HepG2 (cell line): Measurements from ENCODE around the gene SPI1. TPM values are rescaled to one million over a fixed set of nuclear protein-coding genes. Genes with fewer than 3 reads are reported as not detected.

ENCODE experiments used
- E2F5 ChIP-seq: sonication (generic); formaldehyde crosslinking; conservative IDR thresholded peaks from 2 replicates; pipeline ENCODE4 v1.4.0; 2020; ENCODE audit warnings: missing genetic modification reagents
- ELF3 ChIP-seq: IDR thresholded peaks from 2 replicates; pipeline ENCODE4 v1.6.1; 2016; ENCODE audit warnings: missing genetic modification reagents, missing compliant biosample characterization
- TSC22D2 ChIP-seq: sonication (generic); formaldehyde crosslinking; IDR thresholded peaks from 2 replicates; pipeline ENCODE4 v1.5.1; 2020; ENCODE audit warnings: missing genetic modification reagents, mild to moderate bottlenecking, borderline replicate concordance
- ZNF501 ChIP-seq: sonication (generic); formaldehyde crosslinking; IDR thresholded peaks from 2 replicates; pipeline ENCODE4 v1.5.1; 2020; ENCODE audit warnings: mild to moderate bottlenecking, moderate library complexity, missing genetic modification reagents
- ZNF768 ChIP-seq: sonication (generic); formaldehyde crosslinking; IDR thresholded peaks from 2 replicates; pipeline ENCODE4 v1.4.0; 2020; ENCODE audit warnings: missing genetic modification reagents
- ZSCAN22 ChIP-seq: sonication (generic); formaldehyde crosslinking; IDR thresholded peaks from 2 replicates; pipeline ENCODE4 v1.4.0; 2020; ENCODE audit warnings: mild to moderate bottlenecking, missing genetic modification reagents
- polyA plus RNA-seq, 8 experiments: library from polyadenylated mRNA; depleted of rRNA in 3 of 8; stranded (reverse) in 7 of 8; unstranded in 1 of 8; fragments of >200 nt; fragmentation: Illumina TruSeq in 4 of 8; extraction: Trizol in 4 of 8; gene quantifications; 2 replicates each; pipeline versions ENCODE4 v1.2.1 to v1.2.3, GENCODE V29; 2011 to 2016; ENCODE audit warnings: low read depth in 4 of 8, missing spikeins in 1 of 8, mixed read lengths in 1 of 8; ENCODE audit not compliant: insufficient read depth in 1 of 8
- total RNA-seq, 5 experiments: library from RNA; depleted of rRNA; stranded (reverse); fragments of >200 nt; fragmentation: Illumina TruSeq; extraction: Trizol; gene quantifications; 2 replicates each; pipeline ENCODE4 v1.2.3, GENCODE V29; 2016; ENCODE audit warnings: low read depth in 1 of 5
- TF ChIP-seq, protein P1 (sequence below): sonication (generic); formaldehyde crosslinking; IDR thresholded peaks from 2 replicates; pipeline ENCODE4 v1.5.0; 2020; ENCODE audit warnings: missing genetic modification reagents
- TF ChIP-seq, protein P2 (sequence below): sonication (generic); formaldehyde crosslinking; IDR thresholded peaks from 2 replicates; pipeline ENCODE4 v1.5.0; 2020; ENCODE audit warnings: mild to moderate bottlenecking, missing genetic modification reagents, borderline replicate concordance
- TF ChIP-seq, protein P3 (sequence below), 2 experiments: fragments of 450-650 bp in 1 of 2; sonication (generic) in 1 of 2; formaldehyde crosslinking in 1 of 2; IDR thresholded peaks; 2 replicates each; pipeline versions ENCODE4 v1.6.1 to v1.8.0; 2016 to 2022; ENCODE audit warnings: antibody characterized with exemption in 1 of 2, mild to moderate bottlenecking in 1 of 2, missing genetic modification reagents in 1 of 2
- TF ChIP-seq, protein P4 (sequence below): sonication (generic); formaldehyde crosslinking; IDR thresholded peaks from 2 replicates; pipeline ENCODE4 v1.4.0; 2020; ENCODE audit warnings: missing genetic modification reagents; ENCODE audit errors: not compliant biosample characterization
- TF ChIP-seq, protein P5 (sequence below): sonication (generic); formaldehyde crosslinking; IDR thresholded peaks from 2 replicates; pipeline ENCODE4 v1.8.1; 2023; ENCODE audit warnings: mild to moderate bottlenecking, missing genetic modification reagents

SPI1 gene
- total and polyA plus RNA-seq, 2 of the 13 experiments (the other 11 are each of a cell fraction or from before 2014, with no cell fraction given) = not detected

GRCh38 chr11:47355283-47356128 is 22.8 kb downstream of the SPI1 start (continued):
- TF ChIP-seq, protein P1, sequence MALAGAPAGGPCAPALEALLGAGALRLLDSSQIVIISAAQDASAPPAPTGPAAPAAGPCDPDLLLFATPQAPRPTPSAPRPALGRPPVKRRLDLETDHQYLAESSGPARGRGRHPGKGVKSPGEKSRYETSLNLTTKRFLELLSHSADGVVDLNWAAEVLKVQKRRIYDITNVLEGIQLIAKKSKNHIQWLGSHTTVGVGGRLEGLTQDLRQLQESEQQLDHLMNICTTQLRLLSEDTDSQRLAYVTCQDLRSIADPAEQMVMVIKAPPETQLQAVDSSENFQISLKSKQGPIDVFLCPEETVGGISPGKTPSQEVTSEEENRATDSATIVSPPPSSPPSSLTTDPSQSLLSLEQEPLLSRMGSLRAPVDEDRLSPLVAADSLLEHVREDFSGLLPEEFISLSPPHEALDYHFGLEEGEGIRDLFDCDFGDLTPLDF (CRISPR knock-in tag) = no peak
- TF ChIP-seq, protein P2, sequence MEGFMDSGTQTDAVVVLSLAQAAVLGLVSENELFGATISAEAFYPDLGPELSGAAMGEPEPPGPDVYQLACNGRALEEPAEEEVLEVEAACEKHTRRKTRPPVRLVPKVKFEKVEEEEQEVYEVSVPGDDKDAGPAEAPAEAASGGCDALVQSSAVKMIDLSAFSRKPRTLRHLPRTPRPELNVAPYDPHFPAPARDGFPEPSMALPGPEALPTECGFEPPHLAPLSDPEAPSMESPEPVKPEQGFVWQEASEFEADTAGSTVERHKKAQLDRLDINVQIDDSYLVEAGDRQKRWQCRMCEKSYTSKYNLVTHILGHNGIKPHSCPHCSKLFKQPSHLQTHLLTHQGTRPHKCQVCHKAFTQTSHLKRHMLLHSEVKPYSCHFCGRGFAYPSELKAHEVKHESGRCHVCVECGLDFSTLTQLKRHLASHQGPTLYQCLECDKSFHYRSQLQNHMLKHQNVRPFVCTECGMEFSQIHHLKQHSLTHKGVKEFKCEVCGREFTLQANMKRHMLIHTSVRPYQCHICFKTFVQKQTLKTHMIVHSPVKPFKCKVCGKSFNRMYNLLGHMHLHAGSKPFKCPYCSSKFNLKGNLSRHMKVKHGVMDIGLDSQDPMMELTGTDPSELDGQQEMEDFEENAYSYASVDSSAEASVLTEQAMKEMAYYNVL = peak; percentile 49; the same call in 1 of the 2 replicates
- TF ChIP-seq ZNF768 (CRISPR knock-in tag) = peak; percentile 71
- no peak for TF ChIP-seq ZNF501 (CRISPR knock-in tag)
- TF ChIP-seq, protein P3, sequence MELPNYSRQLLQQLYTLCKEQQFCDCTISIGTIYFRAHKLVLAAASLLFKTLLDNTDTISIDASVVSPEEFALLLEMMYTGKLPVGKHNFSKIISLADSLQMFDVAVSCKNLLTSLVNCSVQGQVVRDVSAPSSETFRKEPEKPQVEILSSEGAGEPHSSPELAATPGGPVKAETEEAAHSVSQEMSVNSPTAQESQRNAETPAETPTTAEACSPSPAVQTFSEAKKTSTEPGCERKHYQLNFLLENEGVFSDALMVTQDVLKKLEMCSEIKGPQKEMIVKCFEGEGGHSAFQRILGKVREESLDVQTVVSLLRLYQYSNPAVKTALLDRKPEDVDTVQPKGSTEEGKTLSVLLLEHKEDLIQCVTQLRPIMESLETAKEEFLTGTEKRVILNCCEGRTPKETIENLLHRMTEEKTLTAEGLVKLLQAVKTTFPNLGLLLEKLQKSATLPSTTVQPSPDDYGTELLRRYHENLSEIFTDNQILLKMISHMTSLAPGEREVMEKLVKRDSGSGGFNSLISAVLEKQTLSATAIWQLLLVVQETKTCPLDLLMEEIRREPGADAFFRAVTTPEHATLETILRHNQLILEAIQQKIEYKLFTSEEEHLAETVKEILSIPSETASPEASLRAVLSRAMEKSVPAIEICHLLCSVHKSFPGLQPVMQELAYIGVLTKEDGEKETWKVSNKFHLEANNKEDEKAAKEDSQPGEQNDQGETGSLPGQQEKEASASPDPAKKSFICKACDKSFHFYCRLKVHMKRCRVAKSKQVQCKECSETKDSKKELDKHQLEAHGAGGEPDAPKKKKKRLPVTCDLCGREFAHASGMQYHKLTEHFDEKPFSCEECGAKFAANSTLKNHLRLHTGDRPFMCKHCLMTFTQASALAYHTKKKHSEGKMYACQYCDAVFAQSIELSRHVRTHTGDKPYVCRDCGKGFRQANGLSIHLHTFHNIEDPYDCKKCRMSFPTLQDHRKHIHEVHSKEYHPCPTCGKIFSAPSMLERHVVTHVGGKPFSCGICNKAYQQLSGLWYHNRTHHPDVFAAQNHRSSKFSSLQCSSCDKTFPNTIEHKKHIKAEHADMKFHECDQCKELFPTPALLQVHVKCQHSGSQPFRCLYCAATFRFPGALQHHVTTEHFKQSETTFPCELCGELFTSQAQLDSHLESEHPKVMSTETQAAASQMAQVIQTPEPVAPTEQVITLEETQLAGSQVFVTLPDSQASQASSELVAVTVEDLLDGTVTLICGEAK (IDR thresholded peaks at IDR 0.05) = no peak
- TF ChIP-seq, protein P3 (CRISPR knock-in tag; IDR thresholded peaks at IDR 0.05) = no peak
- TF ChIP-seq ELF3 (CRISPR knock-in tag) = peak; percentile 70
- TF ChIP-seq, protein P4, sequence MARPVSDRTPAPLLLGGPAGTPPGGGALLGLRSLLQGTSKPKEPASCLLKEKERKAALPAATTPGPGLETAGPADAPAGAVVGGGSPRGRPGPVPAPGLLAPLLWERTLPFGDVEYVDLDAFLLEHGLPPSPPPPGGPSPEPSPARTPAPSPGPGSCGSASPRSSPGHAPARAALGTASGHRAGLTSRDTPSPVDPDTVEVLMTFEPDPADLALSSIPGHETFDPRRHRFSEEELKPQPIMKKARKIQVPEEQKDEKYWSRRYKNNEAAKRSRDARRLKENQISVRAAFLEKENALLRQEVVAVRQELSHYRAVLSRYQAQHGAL (CRISPR knock-in tag) = no peak
- TF ChIP-seq, protein P5, sequence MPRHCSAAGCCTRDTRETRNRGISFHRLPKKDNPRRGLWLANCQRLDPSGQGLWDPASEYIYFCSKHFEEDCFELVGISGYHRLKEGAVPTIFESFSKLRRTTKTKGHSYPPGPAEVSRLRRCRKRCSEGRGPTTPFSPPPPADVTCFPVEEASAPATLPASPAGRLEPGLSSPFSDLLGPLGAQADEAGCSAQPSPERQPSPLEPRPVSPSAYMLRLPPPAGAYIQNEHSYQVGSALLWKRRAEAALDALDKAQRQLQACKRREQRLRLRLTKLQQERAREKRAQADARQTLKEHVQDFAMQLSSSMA (CRISPR knock-in tag) = no peak
- TF ChIP-seq TSC22D2 (CRISPR knock-in tag) = no peak
- TF ChIP-seq E2F5 (CRISPR knock-in tag) = no peak
- no peak for TF ChIP-seq ZSCAN22 (CRISPR knock-in tag)
